Measurements from ENCODE around the gene PPP2R5E. TPM values are rescaled to one million over a fixed set of nuclear protein-coding genes. Genes with fewer than 3 reads are reported as not detected.

PPP2R5E gene
- polyA plus RNA-seq, 3 donors: 8.9 to 26.3 (median 15.1) TPM

DNA sequence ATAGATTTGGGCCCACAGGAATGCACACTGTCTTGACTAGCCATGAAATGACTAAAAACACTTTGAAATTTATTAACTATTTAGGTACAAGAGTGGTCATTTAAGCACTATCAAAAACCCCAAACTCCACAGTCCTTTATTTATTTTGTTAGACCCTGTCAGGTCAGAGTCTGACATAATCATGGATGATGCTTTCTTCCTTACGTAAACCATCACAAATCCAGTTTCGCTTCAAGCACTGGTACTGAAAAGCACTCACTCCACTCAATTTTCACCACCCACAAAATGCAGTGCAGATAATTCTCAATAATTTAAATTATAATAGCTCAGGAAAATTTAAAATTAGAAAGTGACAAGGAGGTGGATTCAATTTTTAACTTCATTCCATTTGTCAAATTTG, 25.8 kb downstream of the PPP2R5E start:
- no peak for DNase-seq
- Histone ChIP-seq H2AFZ (ENCODE audit: insufficient read depth, low read depth, low read length, poor library complexity, severe bottlenecking) (no peak overlapping the region), H3K9me3 (replicated peaks in 1 of 2; ENCODE audit: control insufficient read depth in 1 of 2, insufficient read depth in 1 of 2, low read length in 2 of 2) (no peaks in the 10 kb centered on the region), H3K27ac (ENCODE audit: low read depth in 1 of 2, low read length in 2 of 2) (no peak overlapping the region), H3K36me3 (replicated peaks in 1 of 2; ENCODE audit: control insufficient read depth in 1 of 2, insufficient read depth in 2 of 2, low read length in 2 of 2) (peaks cover 5 to 16% of the 10 kb centered on the region in 2 donors), H4K20me1 (ENCODE audit: insufficient read depth, low read length) (peaks cover 56% of the 10 kb centered on the region), H3K9ac (ENCODE audit: insufficient read depth, low read length, poor library complexity, severe bottlenecking) (no peak overlapping the region), H3K27me3 (ENCODE audit: control insufficient read depth in 2 of 2, insufficient read depth in 2 of 2, low read length in 2 of 2) (no peaks in the 10 kb centered on the region), H3K4me2 (replicated peaks; ENCODE audit: extremely low read depth, low read length, poor library complexity, severe bottlenecking) (no peak overlapping the region), H3K4me3 (replicated peaks in 1 of 3; ENCODE audit: low read depth in 2 of 3, low read length in 3 of 3) (no peak overlapping the region), H3K79me2 (ENCODE audit: insufficient read depth, low read length) (peaks cover 56% of the 10 kb centered on the region), H3K4me1 (ENCODE audit: control insufficient read depth in 1 of 2, insufficient read depth in 2 of 2, low read length in 2 of 2) (no peaks in the 10 kb centered on the region)
- Mint-ChIP-seq H3K27me3 (ENCODE audit: low read depth in 3 of 3) (peaks cover 0 to 4% (median 0%) of the 10 kb centered on the region in 3 donors), H3K4me1 (peaks cover 7% of the 10 kb centered on the region), H3K4me3 (no peak overlapping the region), H3K9me3 (peaks cover 0 to 9% (median 6%) of the 10 kb centered on the region in 7 donors), H3K36me3 (peaks cover 18 to 35% of the 10 kb centered on the region in 2 donors), H3K27ac (no peak overlapping the region)
- 80% methylated on average over 1 of the region's 2 CpGs for WGBS (ENCODE audit: insufficient coverage)
- intact Hi-C loops (cut with micrococcal nuclease): no loop called here
- TF ChIP-seq, protein P1, sequence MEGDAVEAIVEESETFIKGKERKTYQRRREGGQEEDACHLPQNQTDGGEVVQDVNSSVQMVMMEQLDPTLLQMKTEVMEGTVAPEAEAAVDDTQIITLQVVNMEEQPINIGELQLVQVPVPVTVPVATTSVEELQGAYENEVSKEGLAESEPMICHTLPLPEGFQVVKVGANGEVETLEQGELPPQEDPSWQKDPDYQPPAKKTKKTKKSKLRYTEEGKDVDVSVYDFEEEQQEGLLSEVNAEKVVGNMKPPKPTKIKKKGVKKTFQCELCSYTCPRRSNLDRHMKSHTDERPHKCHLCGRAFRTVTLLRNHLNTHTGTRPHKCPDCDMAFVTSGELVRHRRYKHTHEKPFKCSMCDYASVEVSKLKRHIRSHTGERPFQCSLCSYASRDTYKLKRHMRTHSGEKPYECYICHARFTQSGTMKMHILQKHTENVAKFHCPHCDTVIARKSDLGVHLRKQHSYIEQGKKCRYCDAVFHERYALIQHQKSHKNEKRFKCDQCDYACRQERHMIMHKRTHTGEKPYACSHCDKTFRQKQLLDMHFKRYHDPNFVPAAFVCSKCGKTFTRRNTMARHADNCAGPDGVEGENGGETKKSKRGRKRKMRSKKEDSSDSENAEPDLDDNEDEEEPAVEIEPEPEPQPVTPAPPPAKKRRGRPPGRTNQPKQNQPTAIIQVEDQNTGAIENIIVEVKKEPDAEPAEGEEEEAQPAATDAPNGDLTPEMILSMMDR (IDR thresholded peaks at IDR 0.05): no peak

DNA sequence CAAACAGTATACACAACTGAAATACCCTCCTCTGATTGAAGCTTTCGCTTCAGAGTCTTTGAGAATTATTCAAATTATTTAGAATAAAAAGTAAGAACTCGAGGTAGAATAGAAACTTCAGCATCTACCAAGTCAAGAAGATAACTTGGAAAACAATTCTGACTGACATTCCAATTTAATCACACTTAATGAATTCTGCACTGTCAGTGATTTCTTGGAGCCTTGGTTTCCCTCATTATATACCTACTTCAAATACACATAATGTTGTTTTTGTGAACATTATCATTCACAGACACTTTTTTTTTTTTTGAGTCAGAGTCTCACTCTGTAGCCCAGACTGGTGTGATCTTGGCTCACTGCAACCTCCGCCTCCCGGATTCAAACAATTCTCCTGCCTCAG, 27.9 kb downstream of the PPP2R5E start:
- no peak overlapping the region for H3K4me2 ChIP-seq (replicated peaks; ENCODE audit: extremely low read depth, low read length, poor library complexity, severe bottlenecking)
- no peaks in the 10 kb centered on the region for H3K9me3 ChIP-seq (replicated peaks in 1 of 2; ENCODE audit: control insufficient read depth in 1 of 2, insufficient read depth in 1 of 2, low read length in 2 of 2)
- DNase-seq: no peak
- TF ChIP-seq, protein P1 (IDR thresholded peaks at IDR 0.05): no peak
- H3K9ac ChIP-seq (ENCODE audit: insufficient read depth, low read length, poor library complexity, severe bottlenecking): no peak overlapping the region
- no peak overlapping the region for H3K4me3 ChIP-seq (replicated peaks in 1 of 3; ENCODE audit: low read depth in 2 of 3, low read length in 3 of 3)
- H3K79me2 ChIP-seq (ENCODE audit: insufficient read depth, low read length): peaks cover 68% of the 10 kb centered on the region
- peaks cover 0 to 6% (median 2%) of the 10 kb centered on the region in 7 donors for H3K9me3 Mint-ChIP-seq
- H3K27me3 Mint-ChIP-seq (ENCODE audit: low read depth in 3 of 3): peaks cover 0 to 4% (median 0%) of the 10 kb centered on the region in 3 donors
- H3K36me3 ChIP-seq (replicated peaks in 1 of 2; ENCODE audit: control insufficient read depth in 1 of 2, insufficient read depth in 2 of 2, low read length in 2 of 2): peaks cover 1 to 4% of the 10 kb centered on the region in 2 donors
- WGBS (ENCODE audit: insufficient coverage): no CpG with 5 or more reads among the region's 4 CpGs
- intact Hi-C loops (cut with micrococcal nuclease): no loop called here
- H3K36me3 Mint-ChIP-seq: peaks cover 13 to 27% of the 10 kb centered on the region in 2 donors
- peak overlapping the region in 1 of 7 donors; percentile 70 for H3K27ac Mint-ChIP-seq
- peaks cover 24% of the 10 kb centered on the region for H3K4me1 Mint-ChIP-seq
- H2AFZ ChIP-seq (ENCODE audit: insufficient read depth, low read depth, low read length, poor library complexity, severe bottlenecking): no peak overlapping the region
- no peak overlapping the region for H3K4me3 Mint-ChIP-seq
- peaks cover 77% of the 10 kb centered on the region for H4K20me1 ChIP-seq (ENCODE audit: insufficient read depth, low read length)
- peaks cover 0 to 5% of the 10 kb centered on the region in 2 donors for H3K4me1 ChIP-seq (ENCODE audit: control insufficient read depth in 1 of 2, insufficient read depth in 2 of 2, low read length in 2 of 2)
- H3K27ac ChIP-seq (ENCODE audit: low read depth in 1 of 2, low read length in 2 of 2): no peak overlapping the region
- no peaks in the 10 kb centered on the region for H3K27me3 ChIP-seq (ENCODE audit: control insufficient read depth in 2 of 2, insufficient read depth in 2 of 2, low read length in 2 of 2)
